Measurements from ENCODE around the gene ZNF850. TPM values are rescaled to one million over a fixed set of nuclear protein-coding genes. Genes with fewer than 3 reads are reported as not detected.

Gene ZNF850
- total and polyA plus RNA-seq, 9 of the 15 experiments (the other 6 are each of a cell fraction or from before 2014, with no cell fraction given): 1.2 to 13.0 (median 5.9) TPM

GRCh38 chr19:36772311-36773222 is at the start of gene ZNF850 (continued):
- TF ChIP-seq, protein P1, sequence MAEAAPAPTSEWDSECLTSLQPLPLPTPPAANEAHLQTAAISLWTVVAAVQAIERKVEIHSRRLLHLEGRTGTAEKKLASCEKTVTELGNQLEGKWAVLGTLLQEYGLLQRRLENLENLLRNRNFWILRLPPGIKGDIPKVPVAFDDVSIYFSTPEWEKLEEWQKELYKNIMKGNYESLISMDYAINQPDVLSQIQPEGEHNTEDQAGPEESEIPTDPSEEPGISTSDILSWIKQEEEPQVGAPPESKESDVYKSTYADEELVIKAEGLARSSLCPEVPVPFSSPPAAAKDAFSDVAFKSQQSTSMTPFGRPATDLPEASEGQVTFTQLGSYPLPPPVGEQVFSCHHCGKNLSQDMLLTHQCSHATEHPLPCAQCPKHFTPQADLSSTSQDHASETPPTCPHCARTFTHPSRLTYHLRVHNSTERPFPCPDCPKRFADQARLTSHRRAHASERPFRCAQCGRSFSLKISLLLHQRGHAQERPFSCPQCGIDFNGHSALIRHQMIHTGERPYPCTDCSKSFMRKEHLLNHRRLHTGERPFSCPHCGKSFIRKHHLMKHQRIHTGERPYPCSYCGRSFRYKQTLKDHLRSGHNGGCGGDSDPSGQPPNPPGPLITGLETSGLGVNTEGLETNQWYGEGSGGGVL (CRISPR knock-in tag; IDR thresholded peaks at IDR 0.05): no peak
- TF ChIP-seq RBM17 (IDR thresholded peaks at IDR 0.05; ENCODE audit: borderline replicate concordance, low read depth, low read length): no peak
- TF ChIP-seq NFIX (CRISPR knock-in tag; IDR thresholded peaks at IDR 0.05; ENCODE audit: low read depth): no peak
- no peak for TF ChIP-seq JUN (IDR thresholded peaks at IDR 0.05; ENCODE audit: borderline replicate concordance, low read depth, low read length)
- no peak for TF ChIP-seq JUN (CRISPR knock-in tag; IDR thresholded peaks at IDR 0.05; ENCODE audit: borderline replicate concordance)
- no peak for TF ChIP-seq CSDE1 (IDR thresholded peaks at IDR 0.05)
- TF ChIP-seq ZNF23 (CRISPR knock-in tag; IDR thresholded peaks at IDR 0.05): no peak
- TF ChIP-seq, protein P2, sequence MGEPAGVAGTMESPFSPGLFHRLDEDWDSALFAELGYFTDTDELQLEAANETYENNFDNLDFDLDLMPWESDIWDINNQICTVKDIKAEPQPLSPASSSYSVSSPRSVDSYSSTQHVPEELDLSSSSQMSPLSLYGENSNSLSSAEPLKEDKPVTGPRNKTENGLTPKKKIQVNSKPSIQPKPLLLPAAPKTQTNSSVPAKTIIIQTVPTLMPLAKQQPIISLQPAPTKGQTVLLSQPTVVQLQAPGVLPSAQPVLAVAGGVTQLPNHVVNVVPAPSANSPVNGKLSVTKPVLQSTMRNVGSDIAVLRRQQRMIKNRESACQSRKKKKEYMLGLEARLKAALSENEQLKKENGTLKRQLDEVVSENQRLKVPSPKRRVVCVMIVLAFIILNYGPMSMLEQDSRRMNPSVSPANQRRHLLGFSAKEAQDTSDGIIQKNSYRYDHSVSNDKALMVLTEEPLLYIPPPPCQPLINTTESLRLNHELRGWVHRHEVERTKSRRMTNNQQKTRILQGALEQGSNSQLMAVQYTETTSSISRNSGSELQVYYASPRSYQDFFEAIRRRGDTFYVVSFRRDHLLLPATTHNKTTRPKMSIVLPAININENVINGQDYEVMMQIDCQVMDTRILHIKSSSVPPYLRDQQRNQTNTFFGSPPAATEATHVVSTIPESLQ (CRISPR knock-in tag; IDR thresholded peaks at IDR 0.05): no peak
- no peak for TF ChIP-seq ZBTB26 (CRISPR knock-in tag; IDR thresholded peaks at IDR 0.05)
- TF ChIP-seq TAF15 (IDR thresholded peaks at IDR 0.05; ENCODE audit: low read depth, low read length): no peak
- TF ChIP-seq SNIP1 (IDR thresholded peaks at IDR 0.05; ENCODE audit: low read depth): no peak
- TF ChIP-seq HDAC2 (IDR thresholded peaks at IDR 0.05): peak; percentile 47; the same call in 1 of the 2 replicates
- no peak for TF ChIP-seq ZBTB7A (IDR thresholded peaks at IDR 0.05; ENCODE audit: borderline replicate concordance, control insufficient read depth, low read depth, low read length)
- no peak for TF ChIP-seq EZH2 (IDR thresholded peaks at IDR 0.05; ENCODE audit: borderline replicate concordance, low read depth, low read length)
- no peak for TF ChIP-seq DPF2 (IDR thresholded peaks at IDR 0.05)
- peak; percentile 84 for TF ChIP-seq ZNF197 (CRISPR knock-in tag; IDR thresholded peaks at IDR 0.05; ENCODE audit: low read depth)
- no peak for TF ChIP-seq ZSCAN29 (IDR thresholded peaks at IDR 0.05)
- no peak for TF ChIP-seq ZNF354B (CRISPR knock-in tag; IDR thresholded peaks at IDR 0.05)
- no peak for TF ChIP-seq CCNT2 (IDR thresholded peaks at IDR 0.05; ENCODE audit: borderline replicate concordance, extremely low read depth, insufficient read length, low read depth, low read length)
- TF ChIP-seq MECOM (CRISPR knock-in tag; IDR thresholded peaks at IDR 0.05): no peak
- TF ChIP-seq ZNF778 (CRISPR knock-in tag; IDR thresholded peaks at IDR 0.05): no peak
- no peak for TF ChIP-seq DDX20 (tag; IDR thresholded peaks at IDR 0.05; ENCODE audit: low read depth)
- TF ChIP-seq STAT5B (CRISPR knock-in tag; IDR thresholded peaks at IDR 0.05): no peak
- no peak for TF ChIP-seq RBM25 (IDR thresholded peaks at IDR 0.05; ENCODE audit: low read depth, low read length, severe bottlenecking)

Data from K562 (cell line).